ENCODE measurements around the gene LRRC25.

- TF ChIP-seq ZNF384 (IDR thresholded peaks at IDR 0.05), result no peak
- no peak for TF ChIP-seq SUZ12 (IDR thresholded peaks at IDR 0.05)
- no peak for TF ChIP-seq FOXA1 (IDR thresholded peaks at IDR 0.05)
- TF ChIP-seq SP1 (IDR thresholded peaks at IDR 0.05), result no peak
- TF ChIP-seq BHLHE40 (IDR thresholded peaks at IDR 0.05; ENCODE audit: borderline replicate concordance), result no peak
- TF ChIP-seq TARDBP (IDR thresholded peaks at IDR 0.05), result no peak
- no peak for TF ChIP-seq FOXK2 (IDR thresholded peaks at IDR 0.05)
- no peak for TF ChIP-seq FOXM1 (IDR thresholded peaks at IDR 0.05; ENCODE audit: borderline replicate concordance)
- no peak for TF ChIP-seq LEF1 (IDR thresholded peaks at IDR 0.05; ENCODE audit: borderline replicate concordance)
- TF ChIP-seq ARNT (IDR thresholded peaks at IDR 0.05), result no peak
- TF ChIP-seq NFRKB (IDR thresholded peaks at IDR 0.05), result no peak
- TF ChIP-seq PKNOX1 (IDR thresholded peaks at IDR 0.05), result no peak
- no peak for TF ChIP-seq ELF4 (IDR thresholded peaks at IDR 0.05)
Measured at GRCh38 chr19:18386543-18387271, 10.7 kb downstream of the LRRC25 start.
